ENCODE data around the gene KIF18A. TPM values are rescaled to one million over a fixed set of nuclear protein-coding genes. Genes with fewer than 3 reads are reported as not detected.

KIF18A gene
- total and polyA plus RNA-seq, 4 donors: 3.3 to 8.5 (median 4.6) TPM

DNA sequence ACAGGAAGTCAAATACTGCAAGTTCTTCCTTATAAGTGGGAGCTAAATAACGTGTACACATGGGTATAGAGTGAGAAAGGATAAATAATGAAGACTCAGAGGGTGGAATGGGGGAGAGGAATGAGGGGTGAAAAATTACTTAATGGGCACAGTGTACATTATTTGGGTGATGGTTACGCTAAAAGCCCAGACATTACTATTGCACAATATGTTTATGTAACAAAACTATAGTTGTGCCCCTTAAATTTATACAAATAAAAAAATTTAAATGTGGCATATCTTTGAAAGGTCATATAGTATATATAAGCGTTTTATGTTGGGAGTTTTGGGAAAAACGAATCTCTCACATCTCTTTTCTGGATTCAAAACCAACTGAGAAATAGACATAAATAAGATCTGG, 96.1 kb downstream of the KIF18A start:
- Histone ChIP-seq H3K27ac (ENCODE audit: low read depth, low read length) (no peak overlapping the region), H3K27me3 (ENCODE audit: control insufficient read depth, insufficient read depth, low read length) (no peaks in the 10 kb centered on the region), H3K9me3 (ENCODE audit: control insufficient read depth, insufficient read depth, low read length) (no peaks in the 10 kb centered on the region), H3K4me3 (ENCODE audit: low read depth, low read length) (no peak overlapping the region), H3K36me3 (ENCODE audit: control insufficient read depth, insufficient read depth, low read length) (no peaks in the 10 kb centered on the region), H3K4me1 (ENCODE audit: control insufficient read depth, insufficient read depth, low read length) (no peaks in the 10 kb centered on the region)
- 91% methylated on average over 1 of the region's 4 CpGs for WGBS (ENCODE audit: insufficient coverage)
- no peak for DNase-seq (ENCODE audit: low read depth in 4 of 6, low spot score in 6 of 6)

GRCh38 chr11:28009996-28010395, 98.0 kb downstream of the KIF18A start:
- no CpG with 5 or more reads among the region's 1 CpG for WGBS (ENCODE audit: insufficient coverage)
- no peak overlapping the region for H3K27ac ChIP-seq (ENCODE audit: low read depth, low read length)

DNA sequence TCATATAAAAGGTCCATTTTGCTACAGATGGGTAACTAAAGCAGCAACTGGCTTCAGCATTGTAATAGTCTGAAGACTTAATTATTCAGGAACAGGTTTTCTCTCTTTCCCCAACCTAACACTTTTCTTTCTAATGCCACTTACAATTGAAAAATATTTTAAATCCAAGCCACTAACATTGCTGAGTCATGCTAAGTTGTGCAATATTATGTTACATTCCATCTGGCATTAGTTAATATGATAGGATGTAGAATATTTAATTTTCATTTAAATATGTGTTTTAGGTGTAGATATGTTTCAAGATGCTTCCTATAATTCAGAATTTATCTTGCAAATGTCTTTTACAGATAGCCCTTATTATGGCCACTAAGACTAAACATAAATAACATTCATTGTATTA, 98.6 kb downstream of the KIF18A start:
- no peaks in the 10 kb centered on the region for H3K9me3 ChIP-seq (ENCODE audit: control insufficient read depth, insufficient read depth, low read length)
- no peaks in the 10 kb centered on the region for H3K4me1 ChIP-seq (ENCODE audit: control insufficient read depth, insufficient read depth, low read length)
- H3K36me3 ChIP-seq (ENCODE audit: control insufficient read depth, insufficient read depth, low read length): no peaks in the 10 kb centered on the region
- H3K27ac ChIP-seq (ENCODE audit: low read depth, low read length): no peak overlapping the region
- H3K27me3 ChIP-seq (ENCODE audit: control insufficient read depth, insufficient read depth, low read length): no peaks in the 10 kb centered on the region
- no peak overlapping the region for H3K4me3 ChIP-seq (ENCODE audit: low read depth, low read length)
- no peak for DNase-seq (ENCODE audit: low read depth in 4 of 6, low spot score in 6 of 6)

More at GRCh38 chr11:28009996-28010395, 98.0 kb downstream of the KIF18A start:
- Histone ChIP-seq H3K9me3 (ENCODE audit: control insufficient read depth, insufficient read depth, low read length) (no peaks in the 10 kb centered on the region), H3K27me3 (ENCODE audit: control insufficient read depth, insufficient read depth, low read length) (no peaks in the 10 kb centered on the region), H3K4me3 (ENCODE audit: low read depth, low read length) (no peak overlapping the region), H3K36me3 (ENCODE audit: control insufficient read depth, insufficient read depth, low read length) (no peaks in the 10 kb centered on the region), H3K4me1 (ENCODE audit: control insufficient read depth, insufficient read depth, low read length) (no peaks in the 10 kb centered on the region)
- no peak for DNase-seq (ENCODE audit: low read depth in 4 of 6, low spot score in 6 of 6)

GRCh38 chr11:28003615-28004014, 104.3 kb downstream of the KIF18A start:
- Histone ChIP-seq H3K27me3 (ENCODE audit: control insufficient read depth, insufficient read depth, low read length) (no peaks in the 10 kb centered on the region), H3K4me1 (ENCODE audit: control insufficient read depth, insufficient read depth, low read length) (no peaks in the 10 kb centered on the region), H3K36me3 (ENCODE audit: control insufficient read depth, insufficient read depth, low read length) (no peaks in the 10 kb centered on the region), H3K9me3 (ENCODE audit: control insufficient read depth, insufficient read depth, low read length) (peaks cover 8% of the 10 kb centered on the region), H3K27ac (ENCODE audit: low read depth, low read length) (no peak overlapping the region), H3K4me3 (ENCODE audit: low read depth, low read length) (no peak overlapping the region)
- no peak for DNase-seq (ENCODE audit: low read depth in 4 of 6, low spot score in 6 of 6)

DNA sequence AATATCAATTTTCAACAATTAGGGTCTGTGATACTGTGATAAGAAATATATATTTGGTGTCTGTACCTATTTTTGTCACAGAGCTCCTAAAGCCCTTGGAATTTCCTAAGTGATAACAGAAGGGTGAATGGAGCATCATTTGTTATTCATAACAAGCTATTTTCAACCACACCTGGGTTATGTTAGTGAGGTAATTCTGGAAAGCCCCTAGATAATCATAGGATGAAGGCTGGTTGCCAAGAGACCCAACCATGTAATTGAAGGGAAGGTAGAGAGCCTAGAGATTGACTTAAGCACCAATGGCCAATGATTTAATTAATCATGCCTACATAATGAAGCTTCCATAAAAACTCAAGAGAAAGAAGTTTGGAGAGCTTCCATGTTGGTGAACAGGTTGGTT, 109.4 kb downstream of the KIF18A start:
- H3K4me3 ChIP-seq (ENCODE audit: low read depth, low read length): no peak overlapping the region
- H3K9me3 ChIP-seq (ENCODE audit: control insufficient read depth, insufficient read depth, low read length): peaks cover 8% of the 10 kb centered on the region
- H3K27ac ChIP-seq (ENCODE audit: low read depth, low read length): no peak overlapping the region
- H3K36me3 ChIP-seq (ENCODE audit: control insufficient read depth, insufficient read depth, low read length): no peaks in the 10 kb centered on the region
- H3K4me1 ChIP-seq (ENCODE audit: control insufficient read depth, insufficient read depth, low read length): no peaks in the 10 kb centered on the region
- no peak for DNase-seq (ENCODE audit: low read depth in 4 of 6, low spot score in 6 of 6)
- no peaks in the 10 kb centered on the region for H3K27me3 ChIP-seq (ENCODE audit: control insufficient read depth, insufficient read depth, low read length)

DNA sequence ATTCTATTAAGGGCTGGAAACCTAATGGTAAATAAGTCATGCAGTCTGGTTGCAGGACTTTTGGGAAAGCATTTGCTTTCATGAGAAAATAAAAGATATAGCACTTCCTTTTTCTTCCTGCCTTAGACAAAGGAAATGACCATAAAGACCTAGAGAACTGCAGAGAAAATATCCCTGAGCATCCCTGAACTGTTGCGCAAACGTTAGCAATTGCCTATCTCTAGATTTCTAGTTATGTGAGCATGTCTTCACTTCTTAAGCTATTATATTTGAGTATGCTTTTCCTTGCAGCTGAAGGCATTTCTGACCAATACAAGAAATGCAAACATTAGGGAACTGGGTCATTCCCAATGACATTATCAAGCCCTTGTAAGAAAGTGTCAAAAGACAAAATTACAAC, 110.6 kb downstream of the KIF18A start:
- peaks cover 3% of the 10 kb centered on the region for H3K9me3 ChIP-seq (ENCODE audit: control insufficient read depth, insufficient read depth, low read length)
- no peak overlapping the region for H3K27ac ChIP-seq (ENCODE audit: low read depth, low read length)
- H3K36me3 ChIP-seq (ENCODE audit: control insufficient read depth, insufficient read depth, low read length): no peaks in the 10 kb centered on the region
- H3K4me3 ChIP-seq (ENCODE audit: low read depth, low read length): no peak overlapping the region
- no peak for DNase-seq (ENCODE audit: low read depth in 4 of 6, low spot score in 6 of 6)
- no peaks in the 10 kb centered on the region for H3K4me1 ChIP-seq (ENCODE audit: control insufficient read depth, insufficient read depth, low read length)
- H3K27me3 ChIP-seq (ENCODE audit: control insufficient read depth, insufficient read depth, low read length): no peaks in the 10 kb centered on the region
- WGBS (ENCODE audit: insufficient coverage): no CpG with 5 or more reads among the region's 2 CpGs

DNA sequence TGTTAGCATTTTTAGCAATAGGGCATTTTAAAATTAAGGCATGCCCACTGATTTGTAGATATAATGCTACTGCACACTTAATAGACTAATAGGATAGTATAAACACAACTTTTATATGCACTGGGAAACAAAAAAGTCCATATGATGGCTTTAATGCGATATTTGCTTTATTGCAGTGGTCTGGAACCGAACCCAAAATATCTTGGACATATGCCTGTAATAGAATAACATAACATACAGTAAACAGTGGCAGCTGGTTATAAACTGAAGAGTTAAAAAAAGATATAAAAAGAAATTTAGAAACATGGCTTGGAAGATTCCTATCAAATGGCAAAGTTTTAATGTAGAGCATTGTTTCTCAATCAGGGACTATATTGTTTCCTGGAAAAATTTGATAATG, 111.9 kb downstream of the KIF18A start:
- Histone ChIP-seq H3K9me3 (ENCODE audit: control insufficient read depth, insufficient read depth, low read length) (no peaks in the 10 kb centered on the region), H3K27me3 (ENCODE audit: control insufficient read depth, insufficient read depth, low read length) (no peaks in the 10 kb centered on the region), H3K4me1 (ENCODE audit: control insufficient read depth, insufficient read depth, low read length) (no peaks in the 10 kb centered on the region), H3K36me3 (ENCODE audit: control insufficient read depth, insufficient read depth, low read length) (no peaks in the 10 kb centered on the region), H3K27ac (ENCODE audit: low read depth, low read length) (no peak overlapping the region), H3K4me3 (ENCODE audit: low read depth, low read length) (no peak overlapping the region)
- WGBS (ENCODE audit: insufficient coverage): no CpG with 5 or more reads among the region's 2 CpGs
- no peak for DNase-seq (ENCODE audit: low read depth in 4 of 6, low spot score in 6 of 6)

DNA sequence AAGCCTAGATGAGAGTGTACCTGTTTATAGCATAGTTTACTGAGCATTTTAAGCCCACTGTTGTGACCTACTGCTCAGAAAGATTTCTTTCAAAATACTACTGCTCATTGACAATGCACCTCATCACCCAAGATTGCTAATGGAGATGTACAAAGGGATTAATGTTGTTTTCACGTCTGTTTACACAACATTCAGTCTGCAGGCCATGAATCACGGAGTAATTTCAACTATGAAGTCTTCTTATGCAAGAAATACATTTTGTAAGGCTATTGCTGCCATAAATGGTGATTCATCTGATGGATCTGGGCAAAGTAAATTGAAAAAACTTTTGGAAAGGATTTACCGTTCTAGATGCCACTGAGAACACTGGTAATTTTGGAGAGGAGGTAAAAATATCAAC, 112.9 kb downstream of the KIF18A start:
- Histone ChIP-seq H3K27ac (ENCODE audit: low read depth, low read length) (no peak overlapping the region), H3K27me3 (ENCODE audit: control insufficient read depth, insufficient read depth, low read length) (no peaks in the 10 kb centered on the region), H3K4me1 (ENCODE audit: control insufficient read depth, insufficient read depth, low read length) (no peaks in the 10 kb centered on the region), H3K4me3 (ENCODE audit: low read depth, low read length) (no peak overlapping the region), H3K9me3 (ENCODE audit: control insufficient read depth, insufficient read depth, low read length) (no peaks in the 10 kb centered on the region), H3K36me3 (ENCODE audit: control insufficient read depth, insufficient read depth, low read length) (no peaks in the 10 kb centered on the region)
- 100% methylated on average over 1 of the region's 3 CpGs for whole genome bisulfite sequencing (ENCODE audit: insufficient coverage)
- DNase-seq (ENCODE audit: low read depth in 4 of 6, low spot score in 6 of 6): no peak

DNA sequence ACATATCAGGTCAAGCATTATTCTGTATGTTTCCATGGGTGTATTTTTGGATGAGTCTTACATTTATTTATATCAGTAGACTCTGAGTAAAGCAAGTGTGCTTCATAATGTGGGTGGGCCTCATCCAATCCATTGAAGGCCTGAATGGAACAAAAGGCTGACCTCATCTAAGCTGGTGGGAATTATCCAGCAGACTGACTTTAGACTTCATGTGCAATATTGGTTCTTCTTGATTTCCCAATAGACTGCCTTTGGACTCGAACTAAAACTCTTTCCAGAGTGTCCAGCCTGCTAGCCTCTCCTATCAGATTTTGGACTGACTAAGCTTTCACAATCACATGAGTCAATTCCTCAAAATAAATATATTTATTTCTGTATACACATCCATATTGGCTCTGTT, 116.2 kb downstream of the KIF18A start:
- H3K27me3 ChIP-seq (ENCODE audit: control insufficient read depth, insufficient read depth, low read length): no peaks in the 10 kb centered on the region
- no peak overlapping the region for H3K4me3 ChIP-seq (ENCODE audit: low read depth, low read length)
- no peak for DNase-seq (ENCODE audit: low read depth in 4 of 6, low spot score in 6 of 6)
- H3K9me3 ChIP-seq (ENCODE audit: control insufficient read depth, insufficient read depth, low read length): no peaks in the 10 kb centered on the region
- 100% methylated on average over 1 of the region's 1 CpG for WGBS (ENCODE audit: insufficient coverage)
- no peak overlapping the region for H3K27ac ChIP-seq (ENCODE audit: low read depth, low read length)
- H3K36me3 ChIP-seq (ENCODE audit: control insufficient read depth, insufficient read depth, low read length): no peaks in the 10 kb centered on the region
- H3K4me1 ChIP-seq (ENCODE audit: control insufficient read depth, insufficient read depth, low read length): no peaks in the 10 kb centered on the region

DNA sequence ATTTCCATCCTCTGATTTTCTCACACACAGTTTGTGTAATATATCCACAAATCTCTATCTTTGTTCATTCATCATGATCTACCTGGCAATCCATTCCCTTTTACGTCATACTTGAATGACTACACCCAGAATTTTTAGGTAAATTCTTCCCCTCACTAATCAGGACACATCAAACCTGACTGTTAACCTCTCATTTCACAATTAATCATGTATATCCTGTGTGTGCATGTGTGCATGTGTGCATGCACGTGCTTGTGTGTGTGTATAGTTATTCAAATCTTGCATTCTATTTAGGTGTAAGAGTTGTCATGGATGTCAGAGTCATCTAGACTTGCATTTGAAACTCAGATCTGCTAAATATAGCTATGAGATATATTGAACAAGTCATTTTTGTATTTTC, 130.4 kb downstream of the KIF18A start:
- no peaks in the 10 kb centered on the region for H3K36me3 ChIP-seq (ENCODE audit: control insufficient read depth, insufficient read depth, low read length)

GRCh38 chr11:27977031-27977430, 130.9 kb downstream of the KIF18A start:
- no CpG with 5 or more reads among the region's 3 CpGs for WGBS (ENCODE audit: insufficient coverage)
- Histone ChIP-seq H3K4me1 (ENCODE audit: control insufficient read depth, insufficient read depth, low read length) (no peaks in the 10 kb centered on the region), H3K27me3 (ENCODE audit: control insufficient read depth, insufficient read depth, low read length) (no peaks in the 10 kb centered on the region), H3K4me3 (ENCODE audit: low read depth, low read length) (no peak overlapping the region), H3K36me3 (ENCODE audit: control insufficient read depth, insufficient read depth, low read length) (no peaks in the 10 kb centered on the region), H3K27ac (ENCODE audit: low read depth, low read length) (no peak overlapping the region), H3K9me3 (ENCODE audit: control insufficient read depth, insufficient read depth, low read length) (no peaks in the 10 kb centered on the region)
- no peak for DNase-seq (ENCODE audit: low read depth in 4 of 6, low spot score in 6 of 6)

More for the DNA sequence above, 130.4 kb downstream of the KIF18A start:
- no peaks in the 10 kb centered on the region for H3K4me1 ChIP-seq (ENCODE audit: control insufficient read depth, insufficient read depth, low read length)
- H3K4me3 ChIP-seq (ENCODE audit: low read depth, low read length): no peak overlapping the region
- H3K9me3 ChIP-seq (ENCODE audit: control insufficient read depth, insufficient read depth, low read length): no peaks in the 10 kb centered on the region
- DNase-seq (ENCODE audit: low read depth in 4 of 6, low spot score in 6 of 6): no peak
- no peaks in the 10 kb centered on the region for H3K27me3 ChIP-seq (ENCODE audit: control insufficient read depth, insufficient read depth, low read length)
- H3K27ac ChIP-seq (ENCODE audit: low read depth, low read length): no peak overlapping the region
- WGBS (ENCODE audit: insufficient coverage): 70% methylated on average over 1 of the region's 2 CpGs

All from spinal cord (tissue), 10 donors.